GM13977 (cell line): ENCODE data around the gene IMPDH1.

Source experiments
- DNase-seq: peaks from one replicate; pipeline ENCODE4 v3.0.0; 2012; ENCODE audit warnings: low spot score
- in situ Hi-C: fragments of 300-500 bp; cut with MboI; formaldehyde crosslinking; loops from one replicate; pipeline ENCODE4 v1.12.0; 2022; ENCODE audit warnings: low sequenced_read_pairs, low pct_unique_long_range_greater_than_20kb, mixed read lengths, inconsistent platforms; ENCODE audit not compliant: unreplicated experiment
- TF ChIP-seq, protein P1 (sequence below): IDR thresholded peaks from 2 replicates; pipeline ENCODE4 v1.5.1; 2012; ENCODE audit warnings: mild to moderate bottlenecking, control low read depth; ENCODE audit not compliant: insufficient read depth; ENCODE audit errors: extremely low read depth, missing control alignments

The IMPDH1 gene

DNA sequence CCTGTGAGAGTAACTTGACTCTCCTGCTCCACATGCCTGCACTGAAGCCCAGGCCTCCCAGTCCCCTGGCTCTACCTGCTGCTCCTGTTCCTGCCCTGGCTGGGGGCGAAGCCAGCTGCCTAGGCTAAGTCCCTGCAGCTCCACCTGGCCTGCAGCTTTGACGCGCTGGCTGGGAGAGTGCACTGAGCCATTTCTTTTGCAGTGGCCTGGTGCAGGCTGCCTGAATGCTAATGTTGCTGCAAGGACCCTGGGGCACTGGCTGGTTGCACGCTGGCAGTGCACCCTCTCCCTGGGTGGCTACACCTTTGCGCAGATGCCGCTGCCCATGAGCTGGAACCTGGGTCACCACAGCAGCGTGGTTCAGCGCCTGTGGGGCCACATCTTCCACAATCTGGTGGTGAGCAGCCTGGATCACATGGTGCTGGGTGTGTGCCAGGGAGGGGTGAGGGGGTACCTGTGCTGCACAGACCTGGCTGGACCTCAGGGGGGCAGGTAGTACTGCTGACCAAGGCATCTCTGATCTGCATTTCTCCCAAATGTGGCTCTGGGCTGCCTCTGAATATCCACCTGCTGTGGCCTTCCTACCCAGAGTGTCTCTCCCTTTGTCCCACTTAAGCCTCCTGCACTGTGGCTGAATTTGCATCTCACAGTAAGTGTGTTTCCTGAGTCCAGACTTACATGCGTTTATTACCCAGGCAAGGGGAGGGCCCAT lies 20.0 kb downstream of the IMPDH1 start:
- in situ Hi-C loops: no loop called here
- TF ChIP-seq, protein P1, sequence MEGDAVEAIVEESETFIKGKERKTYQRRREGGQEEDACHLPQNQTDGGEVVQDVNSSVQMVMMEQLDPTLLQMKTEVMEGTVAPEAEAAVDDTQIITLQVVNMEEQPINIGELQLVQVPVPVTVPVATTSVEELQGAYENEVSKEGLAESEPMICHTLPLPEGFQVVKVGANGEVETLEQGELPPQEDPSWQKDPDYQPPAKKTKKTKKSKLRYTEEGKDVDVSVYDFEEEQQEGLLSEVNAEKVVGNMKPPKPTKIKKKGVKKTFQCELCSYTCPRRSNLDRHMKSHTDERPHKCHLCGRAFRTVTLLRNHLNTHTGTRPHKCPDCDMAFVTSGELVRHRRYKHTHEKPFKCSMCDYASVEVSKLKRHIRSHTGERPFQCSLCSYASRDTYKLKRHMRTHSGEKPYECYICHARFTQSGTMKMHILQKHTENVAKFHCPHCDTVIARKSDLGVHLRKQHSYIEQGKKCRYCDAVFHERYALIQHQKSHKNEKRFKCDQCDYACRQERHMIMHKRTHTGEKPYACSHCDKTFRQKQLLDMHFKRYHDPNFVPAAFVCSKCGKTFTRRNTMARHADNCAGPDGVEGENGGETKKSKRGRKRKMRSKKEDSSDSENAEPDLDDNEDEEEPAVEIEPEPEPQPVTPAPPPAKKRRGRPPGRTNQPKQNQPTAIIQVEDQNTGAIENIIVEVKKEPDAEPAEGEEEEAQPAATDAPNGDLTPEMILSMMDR: no peak

DNA sequence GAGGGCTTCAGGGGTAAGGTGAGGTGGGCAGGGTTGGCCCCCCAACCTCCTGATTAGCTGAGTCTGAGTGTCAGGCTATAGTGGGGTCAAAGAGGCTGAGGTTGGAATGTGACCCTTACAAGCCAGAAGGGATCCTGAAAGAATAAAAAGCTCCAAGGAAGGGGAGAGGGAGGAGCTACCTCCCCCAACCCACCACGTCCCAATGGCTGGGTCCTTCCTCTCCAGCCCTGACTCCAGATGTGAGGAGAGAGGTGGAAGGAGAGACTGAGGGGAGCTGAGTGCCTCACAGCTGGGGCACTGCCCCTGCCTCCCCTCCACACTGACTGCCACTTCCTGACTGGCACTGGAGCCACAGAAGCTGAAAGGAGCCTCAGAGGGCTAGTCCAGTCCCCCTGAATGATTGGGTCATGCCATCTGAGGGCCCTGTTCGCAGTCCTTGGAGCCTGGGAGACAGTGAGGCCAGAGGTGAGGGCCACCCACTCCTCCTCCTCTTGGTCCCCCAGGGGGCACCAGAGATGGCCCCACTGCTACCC lies 20.6 kb downstream of the IMPDH1 start:
- in situ Hi-C loops: no loop called here
- DNase-seq: no peak
- TF ChIP-seq, protein P1: no peak

More for the DNA sequence above, 20.0 kb downstream of the IMPDH1 start:
- DNase-seq: no peak

DNA sequence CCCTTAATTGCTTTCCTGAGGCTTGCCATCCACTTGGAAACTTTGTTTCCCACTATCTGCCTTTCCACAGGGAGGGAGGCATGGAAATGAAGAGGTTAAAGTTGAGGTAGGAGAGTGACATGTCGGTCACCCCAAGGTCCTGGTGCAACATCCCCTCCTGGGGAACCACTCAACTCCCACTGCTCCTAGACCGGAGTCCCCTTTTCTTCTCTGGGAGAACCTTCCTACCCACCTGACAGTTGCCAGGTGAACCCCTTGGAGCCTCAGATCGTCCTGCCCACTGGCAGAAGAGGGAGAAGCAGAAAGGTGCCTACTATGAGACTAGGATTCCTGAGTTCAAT lies 21.7 kb downstream of the IMPDH1 start:
- TF ChIP-seq, protein P1: no peak
- in situ Hi-C loops: no loop called here
- no peak for DNase-seq

DNA sequence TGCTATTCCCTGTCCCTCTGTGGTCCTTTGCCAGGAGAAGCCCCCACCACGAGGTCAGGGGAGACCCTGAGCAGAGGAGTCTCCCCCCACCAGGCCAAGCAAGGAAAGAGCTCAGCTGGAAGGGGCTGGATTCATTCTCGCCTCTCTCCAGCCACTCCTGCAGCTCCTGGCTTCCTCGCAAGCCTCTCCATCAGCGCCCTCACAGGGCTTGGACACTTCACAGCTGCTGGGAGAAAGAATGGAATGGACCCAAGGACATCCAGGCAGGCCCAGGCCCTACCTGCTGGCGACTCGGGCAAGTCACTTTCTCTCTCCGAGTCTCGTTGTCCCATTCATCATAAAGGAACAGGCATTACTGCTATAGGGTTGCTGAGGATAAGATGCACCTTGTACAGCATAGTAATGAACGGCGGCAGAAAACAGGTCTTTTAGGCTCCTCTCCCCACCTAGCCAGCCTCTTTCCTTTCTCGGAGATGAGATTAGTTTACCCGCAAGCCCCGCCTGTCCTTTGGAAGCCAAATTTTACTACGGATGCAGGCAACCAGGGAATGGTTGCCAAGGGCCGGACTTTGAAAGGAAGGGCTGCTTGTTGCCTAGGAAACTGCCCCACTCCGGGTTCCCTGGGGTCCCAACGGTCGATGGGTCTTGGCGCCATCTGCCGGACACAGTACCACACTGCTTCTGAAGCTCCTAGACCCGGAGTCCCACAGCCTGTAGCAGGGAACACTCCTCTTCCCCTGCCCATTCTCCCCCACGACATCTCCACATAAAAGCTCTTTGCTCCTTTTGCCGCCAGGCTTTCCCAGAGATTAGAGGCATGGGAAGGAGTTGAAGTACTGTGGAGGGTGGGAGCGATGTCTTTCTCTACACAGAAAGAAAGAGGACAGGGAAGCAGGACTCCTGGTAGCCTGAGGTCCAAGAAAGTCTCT lies 22.3 kb downstream of the IMPDH1 start:
- TF ChIP-seq, protein P1: peak; percentile 84
- in situ Hi-C loops: no loop called here
- peak; percentile 90 for DNase-seq

DNA sequence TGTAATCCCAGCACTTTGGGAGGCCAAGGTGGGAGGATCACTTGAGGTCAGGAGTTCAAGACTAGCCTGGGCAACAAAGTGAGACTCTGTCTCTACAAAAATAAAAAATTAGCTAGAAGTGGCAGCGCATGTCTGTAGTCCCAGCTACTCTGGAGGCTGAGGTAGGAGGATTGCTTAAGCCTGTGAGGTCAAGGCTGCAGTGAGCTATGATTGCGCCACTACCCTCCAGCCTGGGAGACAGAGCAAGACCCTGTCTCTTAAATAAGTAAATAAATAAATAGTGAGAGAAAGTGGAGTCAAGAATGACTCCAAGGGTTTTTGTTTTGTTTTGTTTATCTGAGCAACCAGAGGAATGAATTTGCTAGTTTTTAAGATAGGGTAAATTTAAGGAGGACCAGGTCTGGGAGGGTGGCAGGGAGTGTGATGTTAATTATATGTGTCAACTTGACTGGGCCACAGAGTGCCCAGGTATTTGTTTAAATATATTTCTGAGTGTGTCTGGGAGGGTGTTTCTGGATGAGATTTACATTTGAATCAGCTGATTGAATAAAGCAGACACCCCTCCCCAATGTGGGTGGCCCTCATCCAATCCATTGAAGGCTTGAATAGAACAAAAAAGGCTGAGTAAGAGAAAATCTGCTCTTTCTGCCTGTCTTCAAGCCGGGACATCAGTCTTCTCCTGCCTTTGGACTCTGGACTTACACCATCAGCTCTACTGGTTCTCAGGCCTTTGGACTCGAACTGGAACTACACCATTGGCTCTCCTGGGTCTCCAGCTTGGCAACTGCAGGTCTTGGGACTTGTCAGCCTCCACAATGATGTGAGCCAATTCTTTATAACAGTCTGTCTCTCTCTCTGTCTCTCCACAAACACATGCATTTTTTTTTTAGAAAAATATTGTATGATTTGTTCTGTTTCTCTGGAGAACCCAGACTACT lies 23.5 kb downstream of the IMPDH1 start:
- DNase-seq: no peak
- in situ Hi-C loops: no loop called here
- TF ChIP-seq, protein P1: no peak

DNA sequence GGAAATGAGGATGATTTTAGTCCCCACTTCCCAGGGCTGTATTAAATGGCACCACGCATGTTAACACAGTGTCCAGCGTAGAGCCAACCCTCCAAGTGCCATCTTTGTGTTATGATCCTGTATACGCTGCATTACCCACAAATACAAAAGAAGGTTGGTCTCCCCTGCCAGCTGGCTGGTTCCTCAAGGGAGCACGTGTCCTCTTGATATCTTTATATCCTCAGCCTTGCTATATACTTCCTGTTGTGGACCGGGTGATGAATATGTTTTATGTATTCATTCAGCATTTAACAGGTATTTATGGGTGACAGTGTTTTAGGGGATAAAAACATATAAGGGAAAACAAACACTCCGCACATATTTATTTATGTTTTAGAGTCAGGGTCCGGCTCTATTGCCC lies 25.1 kb downstream of the IMPDH1 start:
- TF ChIP-seq, protein P1: no peak
- DNase-seq: no peak
- in situ Hi-C loops: no loop called here
